Tibial nerve (tissue), 4 donors: Measurements from ENCODE around the gene PET100. TPM values are rescaled to one million over a fixed set of nuclear protein-coding genes. Genes with fewer than 3 reads are reported as not detected.

Experiments
- DNase-seq, 2 donors: peaks; one replicate each; pipeline ENCODE4 v3.0.0-alpha.2; 2019; ENCODE audit warnings: low spot score in 2 of 2
- H3K27ac ChIP-seq, 4 donors: fragments of 200-600 bp; sonication (generic) in 3 of 4; one replicate each; pipeline ENCODE4 v1.5.1; 2017 to 2019; ENCODE audit warnings: mild to moderate bottlenecking in 1 of 4
- H3K27me3 ChIP-seq, 2 donors: fragments of 200-600 bp; sonication (generic) in 1 of 2; one replicate each; pipeline versions ENCODE4 v1.5.1 to v1.6.0; 2017 to 2019
- H3K36me3 ChIP-seq, 3 donors: fragments of 200-600 bp; sonication (generic); one replicate each; pipeline ENCODE4 v1.5.1; 2018 to 2019
- H3K4me1 ChIP-seq, 4 donors: fragments of 200-600 bp; sonication (generic) in 3 of 4; one replicate each; pipeline ENCODE4 v1.5.1; 2017 to 2019
- H3K4me3 ChIP-seq, 4 donors: fragments of 200-600 bp; sonication (generic) in 3 of 4; one replicate each; pipeline ENCODE4 v1.5.1; 2017 to 2019; ENCODE audit warnings: mild to moderate bottlenecking in 1 of 4, moderate library complexity in 1 of 4
- H3K9me3 ChIP-seq, 4 donors: fragments of 200-600 bp; sonication (generic) in 3 of 4; one replicate each; pipeline ENCODE4 v1.5.1; 2017 to 2019
- EP300 ChIP-seq, 2 donors: sonication (generic); formaldehyde crosslinking; IDR thresholded peaks; one replicate each; pipeline ENCODE4 v1.6.1; 2017; ENCODE audit warnings: antibody characterized with exemption in 2 of 2, mild to moderate bottlenecking in 1 of 2
- POLR2A ChIP-seq, 2 donors: fragments of 450-650 bp; IDR thresholded peaks; one replicate each; pipeline ENCODE4 v1.6.1; 2017; ENCODE audit warnings: antibody characterized with exemption in 2 of 2, mild to moderate bottlenecking in 2 of 2, moderate library complexity in 2 of 2
- WGBS, 2 donors: methylation state at CpG; one replicate each; pipeline ENCODE4 v1.1.5; 2018; 5-methylcytosine and 5-hydroxymethylcytosine counted together
- total RNA-seq, 4 donors: library from RNA; depleted of rRNA; stranded (reverse); fragments of >200 nt; gene quantifications; one replicate each; pipeline ENCODE4 v1.1.0, GENCODE V29; 2016
- TF ChIP-seq, protein P1 (sequence below), 5 experiments: fragments of 200-600 bp in 3 of 5; fragments of 450-650 bp in 2 of 5; sonication (generic) in 3 of 5; IDR thresholded peaks; one replicate each; pipeline ENCODE4 v1.5.1; 2016 to 2019; ENCODE audit warnings: antibody characterized with exemption in 5 of 5, mild to moderate bottlenecking in 3 of 5, moderate library complexity in 2 of 5

Gene PET100
- total RNA-seq, 4 donors from 2014 or later: 10.8 to 39.9 (median 30.6) TPM

DNA sequence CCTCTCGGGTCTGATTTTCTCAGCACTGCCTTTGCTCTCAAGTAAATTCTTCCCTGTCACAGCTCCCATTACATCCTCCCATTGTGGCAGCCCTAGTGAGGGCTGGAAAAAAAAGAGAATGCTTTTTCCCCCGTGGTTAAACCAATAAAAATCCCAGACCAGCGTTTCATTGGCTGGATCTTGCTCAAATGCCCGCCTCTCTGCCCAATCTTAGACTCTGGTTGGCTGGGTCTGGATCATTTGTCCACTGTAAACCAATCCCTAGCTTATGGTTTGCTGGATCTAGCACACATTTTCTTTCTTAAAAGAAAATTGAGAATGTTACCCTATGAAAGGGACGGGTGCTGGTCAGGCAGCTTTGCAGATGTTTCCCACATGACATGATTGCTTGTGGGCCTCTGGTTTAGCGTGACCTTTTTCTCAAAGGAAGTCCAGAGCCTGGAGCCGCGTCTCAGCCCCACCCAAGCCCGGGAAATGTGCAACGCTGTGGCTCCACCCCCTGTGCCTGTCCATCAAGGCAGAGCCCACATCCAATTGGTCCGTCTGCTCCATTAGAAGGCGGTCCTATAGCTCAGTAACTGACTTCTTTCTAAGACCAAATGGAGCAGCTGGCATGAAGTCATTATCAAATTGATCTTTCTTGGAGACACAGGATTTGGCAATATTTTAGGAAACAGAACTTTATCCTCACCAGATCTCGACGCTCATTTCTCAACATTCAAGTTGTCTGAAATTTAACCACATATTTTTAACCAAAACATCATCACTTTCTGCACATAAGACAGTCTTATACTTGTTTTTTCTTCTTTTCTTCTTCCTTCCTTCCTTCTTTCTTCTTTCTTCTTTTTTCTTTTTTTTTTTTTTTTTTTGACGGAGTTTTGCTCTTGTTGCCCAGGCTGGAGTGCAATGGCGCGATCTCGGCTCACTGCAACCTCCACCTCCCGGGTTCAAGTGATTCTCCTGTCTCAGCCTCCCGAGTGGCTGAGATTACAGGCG lies 44.7 kb downstream of the PET100 start:
- TF ChIP-seq, protein P1, sequence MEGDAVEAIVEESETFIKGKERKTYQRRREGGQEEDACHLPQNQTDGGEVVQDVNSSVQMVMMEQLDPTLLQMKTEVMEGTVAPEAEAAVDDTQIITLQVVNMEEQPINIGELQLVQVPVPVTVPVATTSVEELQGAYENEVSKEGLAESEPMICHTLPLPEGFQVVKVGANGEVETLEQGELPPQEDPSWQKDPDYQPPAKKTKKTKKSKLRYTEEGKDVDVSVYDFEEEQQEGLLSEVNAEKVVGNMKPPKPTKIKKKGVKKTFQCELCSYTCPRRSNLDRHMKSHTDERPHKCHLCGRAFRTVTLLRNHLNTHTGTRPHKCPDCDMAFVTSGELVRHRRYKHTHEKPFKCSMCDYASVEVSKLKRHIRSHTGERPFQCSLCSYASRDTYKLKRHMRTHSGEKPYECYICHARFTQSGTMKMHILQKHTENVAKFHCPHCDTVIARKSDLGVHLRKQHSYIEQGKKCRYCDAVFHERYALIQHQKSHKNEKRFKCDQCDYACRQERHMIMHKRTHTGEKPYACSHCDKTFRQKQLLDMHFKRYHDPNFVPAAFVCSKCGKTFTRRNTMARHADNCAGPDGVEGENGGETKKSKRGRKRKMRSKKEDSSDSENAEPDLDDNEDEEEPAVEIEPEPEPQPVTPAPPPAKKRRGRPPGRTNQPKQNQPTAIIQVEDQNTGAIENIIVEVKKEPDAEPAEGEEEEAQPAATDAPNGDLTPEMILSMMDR (IDR thresholded peaks at IDR 0.05): no peak
- no peak for TF ChIP-seq POLR2A (IDR thresholded peaks at IDR 0.05)
- no peak for TF ChIP-seq EP300 (IDR thresholded peaks at IDR 0.05)
- H3K36me3 ChIP-seq: no peaks in the 10 kb centered on the region
- H3K4me1 ChIP-seq: peaks cover 0 to 11% (median 0%) of the 10 kb centered on the region in 4 donors
- peaks cover 0 to 57% of the 10 kb centered on the region in 2 donors for H3K27me3 ChIP-seq
- H3K9me3 ChIP-seq: no peaks in the 10 kb centered on the region
- DNase-seq: peak in 1 of 2 donors; percentile 50
- no peak overlapping the region for H3K27ac ChIP-seq
- H3K4me3 ChIP-seq: no peak overlapping the region
- 56 to 57% methylated on average over 21 of the region's 21 CpGs for WGBS, 2 donors

DNA sequence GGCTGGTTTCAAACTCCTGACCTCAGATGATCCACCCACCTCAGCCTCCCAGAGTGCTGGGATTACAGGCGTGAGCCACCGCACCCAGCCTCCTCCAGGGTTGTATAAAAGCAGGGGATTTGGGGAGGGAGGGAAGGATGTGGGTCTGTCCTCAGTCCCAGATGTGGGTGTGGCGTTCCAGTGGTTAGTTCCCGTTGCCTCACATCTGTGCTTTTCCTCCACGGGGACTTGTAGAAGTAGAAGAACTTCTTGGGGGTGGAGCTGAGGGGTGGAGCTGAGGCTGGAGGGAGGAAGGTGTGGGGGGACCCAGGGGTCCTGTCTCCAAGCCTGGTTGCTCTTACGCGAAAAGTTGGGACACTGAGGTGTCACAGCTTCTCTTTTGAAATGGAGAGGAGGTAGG lies 46.8 kb downstream of the PET100 start:
- WGBS, 2 donors: 32 to 40% methylated on average over 7 of the region's 7 CpGs
- H3K27ac ChIP-seq: no peak overlapping the region
- no peaks in the 10 kb centered on the region for H3K9me3 ChIP-seq
- no peaks in the 10 kb centered on the region for H3K36me3 ChIP-seq
- peaks cover 0 to 12% (median 6%) of the 10 kb centered on the region in 4 donors for H3K4me1 ChIP-seq
- H3K4me3 ChIP-seq: no peak overlapping the region
- DNase-seq: no peak
- TF ChIP-seq POLR2A (IDR thresholded peaks at IDR 0.05) (no peak), EP300 (IDR thresholded peaks at IDR 0.05) (no peak)
- TF ChIP-seq, protein P1 (IDR thresholded peaks at IDR 0.05): no peak
- peaks cover 0 to 48% of the 10 kb centered on the region in 2 donors for H3K27me3 ChIP-seq

DNA sequence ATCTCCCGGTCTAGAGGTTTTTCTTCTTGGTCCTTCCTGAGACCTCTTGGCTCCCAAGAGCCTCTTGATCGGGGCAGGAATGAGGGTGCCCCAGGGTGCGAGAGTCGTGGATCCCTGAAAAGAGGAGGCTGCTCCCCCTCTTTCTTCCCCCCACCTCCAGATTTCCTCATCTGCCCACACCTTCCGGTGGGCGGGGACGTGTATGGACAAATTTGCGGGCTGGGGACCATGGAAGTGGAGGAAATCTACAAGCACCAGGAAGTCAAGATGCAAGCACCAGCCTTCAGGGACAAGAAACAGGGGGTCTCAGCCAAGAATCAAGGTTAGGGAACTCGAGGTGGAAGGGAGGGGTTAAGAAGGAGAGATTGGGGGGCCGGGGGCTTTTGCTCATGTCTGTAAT lies 47.3 kb downstream of the PET100 start, which contains the start of gene MCEMP1:
MCEMP1 (plus strand) TSS at position 237 of the 400 bp plus-strand sequence; CDS start at position 268, 31 bp downstream.
- H3K27ac ChIP-seq: no peak within 1 kb of the TSS
- TF ChIP-seq POLR2A (IDR thresholded peaks at IDR 0.05) (no peak), EP300 (IDR thresholded peaks at IDR 0.05) (no peak)
- TF ChIP-seq, protein P1 (IDR thresholded peaks at IDR 0.05): no peak
- no peaks in the 10 kb centered on the region for H3K36me3 ChIP-seq
- peaks cover 0 to 44% of the 10 kb centered on the region in 2 donors for H3K27me3 ChIP-seq
- DNase-seq: no peak
- H3K9me3 ChIP-seq: no peaks in the 10 kb centered on the region
- 37 to 46% methylated on average over 10 of the region's 10 CpGs for WGBS, 2 donors
- no peak within 1 kb of the TSS for H3K4me3 ChIP-seq
- H3K4me1 ChIP-seq: peaks cover 0 to 17% (median 8%) of the 10 kb centered on the region in 4 donors

DNA sequence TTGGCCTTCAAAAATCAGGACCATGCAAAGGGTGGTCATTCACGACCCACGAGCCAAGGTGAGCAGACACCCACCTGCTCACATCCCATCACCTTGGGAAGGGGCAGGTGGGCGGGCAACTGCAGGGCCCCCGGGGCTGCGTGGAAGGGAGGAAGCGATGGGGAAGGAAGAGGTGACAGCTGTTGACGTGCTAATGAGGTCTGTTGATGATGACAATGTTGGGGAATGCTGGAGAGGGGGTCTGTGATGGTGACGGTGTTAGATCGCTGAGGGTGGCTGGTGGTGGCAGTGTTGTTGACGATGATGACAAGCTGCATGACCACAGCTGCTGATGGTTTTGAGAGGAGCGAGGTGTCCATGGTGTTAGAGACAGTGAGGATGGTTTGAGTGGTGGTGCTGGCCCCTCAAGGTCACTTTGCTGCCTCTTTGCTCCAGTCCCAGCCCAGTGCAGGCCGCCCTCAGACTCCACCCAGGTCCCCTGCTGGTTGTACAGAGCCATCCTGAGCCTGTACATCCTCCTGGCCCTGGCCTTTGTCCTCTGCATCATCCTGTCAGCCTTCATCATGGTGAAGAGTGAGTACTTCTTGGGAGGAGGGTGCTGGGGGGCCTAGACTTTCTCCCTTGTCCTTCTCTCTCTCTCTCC lies 48.2 kb downstream of the PET100 start:
- H3K9me3 ChIP-seq: no peaks in the 10 kb centered on the region
- TF ChIP-seq EP300 (IDR thresholded peaks at IDR 0.05) (no peak), POLR2A (IDR thresholded peaks at IDR 0.05) (no peak)
- TF ChIP-seq, protein P1 (IDR thresholded peaks at IDR 0.05): no peak
- no peak overlapping the region for H3K4me3 ChIP-seq
- peaks cover 0 to 24% (median 10%) of the 10 kb centered on the region in 4 donors for H3K4me1 ChIP-seq
- H3K27me3 ChIP-seq: peaks cover 0 to 35% of the 10 kb centered on the region in 2 donors
- no peak overlapping the region for H3K27ac ChIP-seq
- 53 to 58% methylated on average over 12 of the region's 12 CpGs for WGBS, 2 donors
- peaks cover 0 to 8% (median 0%) of the 10 kb centered on the region in 3 donors for H3K36me3 ChIP-seq
- DNase-seq: no peak
